H1 (cell line): ENCODE results near the gene ZDHHC24. TPM values are rescaled to one million over a fixed set of nuclear protein-coding genes. Genes with fewer than 3 reads are reported as not detected.

Experiments
- CTCF ChIA-PET: fragments of 300-600 bp; sonication (Branson Sonifier 250); formaldehyde crosslinking; loops from one replicate; lab custom pipeline; 2021; ENCODE audit not compliant: partially characterized antibody; lab: Charles Lee
- POLR2A ChIA-PET: fragments of 300-600 bp; sonication (Branson Sonifier 250); formaldehyde crosslinking; loops from one replicate; lab custom pipeline; 2021; ENCODE audit warnings: inconsistent platforms; ENCODE audit not compliant: partially characterized antibody; lab: Charles Lee
- DNase-seq, 2 experiments: peaks; one replicate each; pipeline versions ENCODE4 v3.0.0 to v3.0.0-alpha.2; 2010 to 2022; ENCODE audit warnings: low spot score in 2 of 2, low read depth in 1 of 2, mixed read lengths in 1 of 2
- FAIRE-seq: peaks from 2 replicates; lab custom pipeline; 2011; peaks lifted over from hg19 to GRCh38; lab: Jason Lieb, UNC
- H2AFZ ChIP-seq: 2 replicates; pipeline ENCODE4 v1.8.1; 2012; ENCODE audit warnings: low read length, inconsistent platforms
- H2AK5ac ChIP-seq: 2 replicates; pipeline ENCODE4 v1.6.1; 2013; ENCODE audit warnings: low read depth, low read length
- H2BK120ac ChIP-seq: replicated peaks from 2 replicates; pipeline ENCODE3; 2013; ENCODE audit warnings: low read depth, low read length, inconsistent platforms
- H2BK12ac ChIP-seq: 2 replicates; pipeline ENCODE4 v1.6.1; 2013; ENCODE audit warnings: low read depth, low read length
- H2BK15ac ChIP-seq: 2 replicates; pipeline ENCODE4 v1.6.1; 2013; ENCODE audit warnings: low read length
- H2BK20ac ChIP-seq: 2 replicates; pipeline ENCODE4 v1.6.1; 2013; ENCODE audit warnings: low read length
- H2BK5ac ChIP-seq: 2 replicates; pipeline ENCODE4 v1.6.1; 2013; ENCODE audit warnings: low read depth, low read length
- H3K14ac ChIP-seq: 2 replicates; pipeline ENCODE4 v1.6.1; 2013; ENCODE audit warnings: inconsistent platforms; ENCODE audit not compliant: insufficient read length
- H3K18ac ChIP-seq: 2 replicates; pipeline ENCODE4 v1.6.1; 2013; ENCODE audit warnings: low read length; ENCODE audit errors: extremely low read depth
- H3K23ac ChIP-seq: 2 replicates; pipeline ENCODE4 v1.6.1; 2013; ENCODE audit warnings: inconsistent platforms; ENCODE audit not compliant: insufficient read length
- H3K23me2 ChIP-seq: 2 replicates; pipeline ENCODE4 v1.6.1; 2013; ENCODE audit warnings: low read depth, low read length
- H3K27ac ChIP-seq: 2 replicates; pipeline ENCODE4 v1.6.1; 2011; ENCODE audit warnings: low read depth, low read length, inconsistent platforms
- H3K27me3 ChIP-seq, 4 experiments: replicated peaks in 1 of 4; 1 replicate in 1 of 4; 2 replicates in 3 of 4; pipeline versions ENCODE4 v1.6.1 to v1.8.1; 2011 to 2013; ENCODE audit warnings: low read length in 3 of 4, mild to moderate bottlenecking in 3 of 4, inconsistent platforms in 2 of 4, mixed read lengths in 2 of 4, moderate library complexity in 1 of 4; ENCODE audit not compliant: control insufficient read depth in 3 of 4, insufficient read depth in 3 of 4; ENCODE audit errors: extremely low read depth in 1 of 4
- H3K36me3 ChIP-seq, 4 experiments: 2 replicates each; pipeline versions ENCODE4 v1.6.1 to v1.8.1; 2011 to 2013; ENCODE audit warnings: mild to moderate bottlenecking in 4 of 4, low read length in 3 of 4, moderate library complexity in 2 of 4, control low read depth in 1 of 4, inconsistent platforms in 1 of 4; ENCODE audit not compliant: insufficient read depth in 4 of 4, control insufficient read depth in 2 of 4
- H3K4ac ChIP-seq: replicated peaks from 2 replicates; pipeline ENCODE3; 2013; ENCODE audit warnings: low read length, low read depth, mixed read lengths, inconsistent platforms; ENCODE audit not compliant: insufficient read length
- H3K4me1 ChIP-seq, 4 experiments: replicated peaks in 1 of 4; 1 replicate in 1 of 4; 2 replicates in 3 of 4; pipeline versions ENCODE4 v1.6.1 to v1.8.1; 2011 to 2013; ENCODE audit warnings: low read length in 3 of 4, inconsistent platforms in 2 of 4, mixed read lengths in 1 of 4; ENCODE audit not compliant: insufficient read depth in 4 of 4, control insufficient read depth in 3 of 4
- H3K4me2 ChIP-seq, 2 experiments: 2 replicates each; pipeline versions ENCODE4 v1.6.1 to v1.8.1; 2011 to 2013; ENCODE audit warnings: low read depth in 2 of 2, low read length in 2 of 2, control low read depth in 1 of 2, inconsistent platforms in 1 of 2, mild to moderate bottlenecking in 1 of 2; ENCODE audit not compliant: insufficient read depth in 1 of 2
- H3K4me3 ChIP-seq, 4 experiments: fragments of 200-600, 300-600 bp in 1 of 4; sonication (generic), shearing (Covaris generic), sonication (Bioruptor Twin) in 1 of 4; 2 replicates each; pipeline versions ENCODE4 v1.5.1 to v1.8.1; 2011 to 2016; ENCODE audit warnings: low read length in 4 of 4, low read depth in 3 of 4, control low read depth in 2 of 4, inconsistent platforms in 2 of 4, mild to moderate bottlenecking in 2 of 4, mixed read lengths in 1 of 4, moderate library complexity in 1 of 4; ENCODE audit not compliant: insufficient read depth in 2 of 4; ENCODE audit errors: extremely low read depth in 1 of 4
- H3K56ac ChIP-seq: replicated peaks from 2 replicates; pipeline ENCODE3; 2013; ENCODE audit warnings: low read depth, mild to moderate bottlenecking, mixed read lengths, low read length, inconsistent platforms; ENCODE audit not compliant: insufficient read length
- H3K79me1 ChIP-seq: 2 replicates; pipeline ENCODE4 v1.6.1; 2013; ENCODE audit warnings: low read depth, low read length, control low read depth
- H3K79me2 ChIP-seq, 2 experiments: 2 replicates each; pipeline versions ENCODE4 v1.6.1 to v1.8.1; 2012 to 2013; ENCODE audit warnings: low read length in 2 of 2, mild to moderate bottlenecking in 2 of 2, inconsistent platforms in 1 of 2; ENCODE audit not compliant: insufficient read depth in 2 of 2, control insufficient read depth in 1 of 2
- H3K9ac ChIP-seq, 4 experiments: replicated peaks in 1 of 4; 1 replicate in 1 of 4; 2 replicates in 3 of 4; pipeline versions ENCODE4 v1.6.1 to v1.8.1; 2011 to 2013; ENCODE audit warnings: low read depth in 3 of 4, low read length in 3 of 4, control low read depth in 2 of 4, mild to moderate bottlenecking in 2 of 4, moderate library complexity in 2 of 4, inconsistent platforms in 1 of 4; ENCODE audit errors: extremely low read depth in 1 of 4
- H3K9me3 ChIP-seq, 2 experiments: 2 replicates each; pipeline versions ENCODE4 v1.6.1 to v1.8.1; 2012 to 2013; ENCODE audit warnings: mild to moderate bottlenecking in 2 of 2, moderate library complexity in 2 of 2, control low read depth in 1 of 2, inconsistent platforms in 1 of 2, low read depth in 1 of 2, low read length in 1 of 2, mixed read lengths in 1 of 2; ENCODE audit not compliant: insufficient read depth in 2 of 2
- H4K20me1 ChIP-seq, 2 experiments: replicated peaks in 1 of 2; 2 replicates each; pipeline versions ENCODE3 to v1.8.1; 2011 to 2013; ENCODE audit warnings: inconsistent platforms in 2 of 2, low read length in 2 of 2, mild to moderate bottlenecking in 1 of 2; ENCODE audit not compliant: insufficient read depth in 2 of 2, control insufficient read depth in 1 of 2
- H4K5ac ChIP-seq: 2 replicates; pipeline ENCODE4 v1.6.1; 2013; ENCODE audit warnings: low read length, low read depth, mixed read lengths, inconsistent platforms; ENCODE audit not compliant: insufficient read length
- H4K8ac ChIP-seq: 2 replicates; pipeline ENCODE4 v1.8.0; 2013; ENCODE audit warnings: mild to moderate bottlenecking, moderate library complexity, low read length, inconsistent platforms; ENCODE audit not compliant: insufficient read depth; ENCODE audit errors: extremely low read depth
- H4K91ac ChIP-seq: replicated peaks from 2 replicates; pipeline ENCODE3; 2013; ENCODE audit warnings: low read length, mixed read lengths, inconsistent platforms; ENCODE audit not compliant: insufficient read length
- CBX8 ChIP-seq: fragments of 300-800, 300-1000 bp; sonication (generic); IDR thresholded peaks from 2 replicates; pipeline ENCODE4 v1.7.1; 2016; ENCODE audit warnings: low read depth, low read length, borderline replicate concordance
- CTBP2 ChIP-seq: IDR thresholded peaks from 2 replicates; pipeline ENCODE4 v1.7.0; 2011; ENCODE audit warnings: borderline replicate concordance, mild to moderate bottlenecking, moderate library complexity, mixed read lengths, low read length; ENCODE audit not compliant: insufficient read depth, insufficient read length
- HDAC2 ChIP-seq, 2 experiments: fragments of 300-600 bp in 1 of 2; sonication (generic) in 1 of 2; IDR thresholded peaks; 2 replicates each; pipeline ENCODE4 v1.6.1; 2011 to 2012; ENCODE audit warnings: low read depth in 2 of 2, low read length in 2 of 2, mild to moderate bottlenecking in 2 of 2, moderate library complexity in 2 of 2, borderline replicate concordance in 1 of 2, inconsistent platforms in 1 of 2
- PHF8 ChIP-seq: fragments of 200-600 bp; sonication (generic); conservative IDR thresholded peaks from 2 replicates; pipeline ENCODE4 v1.7.1; 2012; ENCODE audit warnings: low read depth, mild to moderate bottlenecking, inconsistent platforms, low read length, moderate library complexity
- POLR2A ChIP-seq, 2 experiments: IDR thresholded peaks; 1 replicate in 1 of 2; 2 replicates in 1 of 2; pipeline ENCODE4 v1.6.1; 2011; ENCODE audit warnings: low read depth in 2 of 2, low read length in 2 of 2, mild to moderate bottlenecking in 2 of 2; ENCODE audit errors: control extremely low read depth in 1 of 2
- RXRA ChIP-seq: IDR thresholded peaks from 2 replicates; pipeline ENCODE4 v1.6.1; 2011; ENCODE audit warnings: low read depth, mild to moderate bottlenecking, low read length, moderate library complexity; ENCODE audit not compliant: insufficient read depth
- SIX5 ChIP-seq: IDR thresholded peaks from 2 replicates; pipeline ENCODE4 v1.6.1; 2011; ENCODE audit warnings: mild to moderate bottlenecking, low read depth, low read length
- TCF12 ChIP-seq: IDR thresholded peaks from 2 replicates; pipeline ENCODE4 v1.6.1; 2011; ENCODE audit warnings: low read depth, mild to moderate bottlenecking, low read length
- USF2 ChIP-seq: IDR thresholded peaks from 2 replicates; pipeline ENCODE4 v1.6.1; 2011; ENCODE audit warnings: low read length, improper control_type of control experiment
- WGBS, 2 experiments: shearing (Covaris generic) in 1 of 2; methylation state at CpG; one replicate each; pipeline versions ENCODE4 v1.1.6 to v1.1.7; 2013 to 2015; ENCODE audit warnings: low lambda C conversion rate in 2 of 2, mixed read lengths in 2 of 2, inconsistent platforms in 1 of 2, low coverage in 1 of 2, missing lambda C conversion rate in 1 of 2; ENCODE audit not compliant: insufficient replicate concordance in 2 of 2, insufficient coverage in 1 of 2, insufficient read length in 1 of 2; ENCODE audit errors: extremely low coverage in 1 of 2, missing lambda C conversion rate in 1 of 2; 5-methylcytosine and 5-hydroxymethylcytosine counted together
- polyA plus RNA-seq, 7 experiments: library from polyadenylated mRNA; depleted of rRNA in 3 of 7; stranded (reverse) in 5 of 7; unstranded in 2 of 7; fragments of >200 nt in 5 of 7; fragments of 200-250 nt in 2 of 7; gene quantifications; 1 replicate in 5 of 7; 2 replicates in 1 of 7; 4 replicates in 1 of 7; pipeline versions ENCODE4 v1.2.1 to v1.2.3, GENCODE V29; 2011 to 2013; ENCODE audit warnings: missing spikeins in 2 of 7, mixed read lengths in 2 of 7
- total RNA-seq: library from RNA; stranded (reverse); fragmentation: NEBNext Ultra II Directional; extraction: Animal tissue kit (Norgen Biotek cat#: 25700); gene quantifications from 2 replicates; pipeline ENCODE4 v1.2.1, GENCODE V29; 2021

The ZDHHC24 gene
- total and polyA plus RNA-seq, 2 of the 8 experiments (the other 6 are each of a cell fraction or from before 2014, with no cell fraction given): 8.4 to 9.7 TPM

DNA sequence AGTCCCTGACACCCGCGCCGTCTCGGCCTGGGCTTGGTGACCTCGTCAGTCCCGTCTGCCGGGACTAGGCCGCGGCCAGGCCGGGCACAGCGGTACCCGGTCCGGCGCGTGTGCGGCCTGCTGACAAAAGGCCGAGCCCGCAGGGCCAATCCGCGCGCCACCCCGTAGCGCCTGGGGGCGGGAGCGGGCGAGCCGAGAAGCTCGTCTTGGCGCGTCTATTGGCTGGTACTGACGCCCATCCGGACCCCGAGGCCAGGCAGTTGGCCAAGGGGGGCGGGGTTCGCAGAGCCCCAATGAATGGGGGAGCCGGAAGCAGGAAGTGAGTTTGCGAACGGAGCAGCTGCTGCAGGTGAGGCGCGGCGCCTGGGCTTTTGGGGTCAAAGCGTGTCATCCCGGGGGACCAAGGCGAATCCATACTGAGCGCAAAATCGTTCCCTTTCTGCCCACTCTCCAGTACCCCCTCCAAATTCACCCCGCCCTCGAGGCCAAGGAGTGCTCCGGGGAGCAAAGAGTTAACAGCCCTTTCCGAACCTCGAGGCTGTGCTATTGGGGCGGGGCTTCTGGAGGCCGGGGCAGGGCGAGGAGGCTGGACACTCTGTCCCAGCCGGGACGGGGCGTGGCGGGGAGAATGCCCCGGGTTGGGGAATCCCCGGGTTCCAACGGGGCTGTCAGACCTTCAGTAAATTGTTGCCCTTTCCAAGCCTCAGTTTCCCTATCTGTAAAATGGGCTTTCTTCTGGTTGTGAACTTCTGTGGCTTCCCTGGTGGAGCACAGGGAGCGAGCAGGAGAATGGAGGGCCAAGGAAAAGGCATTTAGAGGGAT is 65.5 kb downstream of the ZDHHC24 start, which contains the start of gene DPP3:
Gene DPP3 (plus strand): TSS at position 318 of the 822 bp plus-strand sequence. CDS start 1,767 bp downstream, outside the sequence.
- Histone ChIP-seq H2BK5ac (peak within 1 kb of the TSS; percentile 83), H3K4me2 (peak within 1 kb of the TSS; percentile 84), H3K9ac (peak within 1 kb of the TSS; percentile 46 to 86 (median 85)), H3K27ac (peak within 1 kb of the TSS; percentile 83; the same call in 1 of the 2 replicates), H3K36me3 (peaks cover 0 to 6% (median 0%) of the 10 kb centered on the region in 4 experiments; a peak in 3 of 8 replicates), H3K4ac (no peak within 1 kb of the TSS), H2BK15ac (no peak within 1 kb of the TSS), H3K79me1 (no peaks in the 10 kb centered on the region), H4K5ac (peak within 1 kb of the TSS; percentile 86), H3K23me2 (peaks cover 5% of the 10 kb centered on the region; the same call in 1 of the 2 replicates), H4K8ac (peak within 1 kb of the TSS; percentile 86), H3K18ac (peak within 1 kb of the TSS; percentile 99), H3K56ac (peak within 1 kb of the TSS; percentile 66), H2BK12ac (0 out of 2 replicates have a peak within 1 kb of the TSS, but pooled peaks have one; percentile 9), H3K23ac (no peak within 1 kb of the TSS), H3K27me3 (no peaks in the 10 kb centered on the region), H3K4me1 (peaks cover 0 to 6% (median under 1%) of the 10 kb centered on the region in 4 experiments; a peak in 3 of 7 replicates), H3K79me2 (no peaks in the 10 kb centered on the region), H2AK5ac (no peak within 1 kb of the TSS), H4K20me1 (peaks cover 2% of the 10 kb centered on the region in 2 experiments), H2BK20ac (no peak within 1 kb of the TSS), H3K4me3 (peak within 1 kb of the TSS; percentile 76 to 94 (median 90)), H3K14ac (no peak within 1 kb of the TSS), H3K9me3 (no peaks in the 10 kb centered on the region), H4K91ac (no peak within 1 kb of the TSS), H2BK120ac (no peak within 1 kb of the TSS), H2AFZ (peak within 1 kb of the TSS; percentile 19; the same call in 1 of the 2 replicates)
- 2% methylated on average over 53 of the region's 62 CpGs; no CpG with 5 or more reads in 1 of the 2 experiments for WGBS, 2 experiments
- ChIA-PET CTCF (interaction anchor here (0.6 to 2.2 kb wide), 12 partner anchors 9 to 105 kb away, joined by 3 to 8 read pairs (median 4); partner anchors contain the start of genes MRPL11 and NPAS4), POLR2A (interaction anchor here (0.6 to 6.1 kb wide), 33 partner anchors 10 to 283 kb away, joined by 3 to 85 read pairs (median 5); partner anchors contain the start of genes ACTN3, BBS1, MRPL11 and NPAS4)
- FAIRE-seq (no peak), DNase-seq (peak; percentile 93 to 98)
- TF ChIP-seq PHF8: 0 out of 2 replicates have a peak, but pooled peaks have one; percentile 93
- TF ChIP-seq USF2: no peak; the same call in 1 of the 2 replicates
- no peak for TF ChIP-seq SIX5
- TF ChIP-seq CBX8: no peak
- TF ChIP-seq POLR2A (IDR thresholded peaks at IDR 0.05; ENCODE audit: control extremely low read depth in 1 of 2, low read depth in 2 of 2, low read length in 2 of 2): peak; percentile 86 to 90
- no peak for TF ChIP-seq RXRA
- peak in 1 of 2 experiments; percentile 74; a peak in 2 of 4 replicates for TF ChIP-seq HDAC2 (IDR thresholded peaks at IDR 0.05; ENCODE audit: borderline replicate concordance in 1 of 2, low read depth in 2 of 2, low read length in 2 of 2)
- no peak for TF ChIP-seq CTBP2
- TF ChIP-seq TCF12: no peak
